ENCODE measurements around the gene PPM1J.

DNA sequence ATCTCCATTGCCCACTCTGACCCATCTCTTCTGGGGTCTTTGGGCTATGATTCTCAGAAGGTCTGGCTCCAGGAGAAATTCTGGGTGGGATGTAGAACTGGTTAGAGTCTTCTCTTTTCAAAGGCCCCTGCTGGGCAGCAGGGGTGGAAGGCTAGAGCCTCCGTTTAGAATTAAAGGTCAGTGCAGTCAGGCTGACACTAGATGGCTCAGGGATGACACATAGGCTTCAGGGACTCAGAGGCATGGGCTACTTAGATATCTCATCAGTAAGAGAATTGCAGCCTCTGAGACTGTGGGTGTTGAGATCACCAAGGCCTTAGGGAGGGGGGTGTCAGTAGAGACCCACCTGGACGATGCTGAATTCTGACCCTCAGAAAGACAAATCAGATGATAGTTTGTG, 12.6 kb upstream of the PPM1J start:
- TF ChIP-seq POLR2A (IDR thresholded peaks at IDR 0.05) = no peak
- TF ChIP-seq, protein P1, sequence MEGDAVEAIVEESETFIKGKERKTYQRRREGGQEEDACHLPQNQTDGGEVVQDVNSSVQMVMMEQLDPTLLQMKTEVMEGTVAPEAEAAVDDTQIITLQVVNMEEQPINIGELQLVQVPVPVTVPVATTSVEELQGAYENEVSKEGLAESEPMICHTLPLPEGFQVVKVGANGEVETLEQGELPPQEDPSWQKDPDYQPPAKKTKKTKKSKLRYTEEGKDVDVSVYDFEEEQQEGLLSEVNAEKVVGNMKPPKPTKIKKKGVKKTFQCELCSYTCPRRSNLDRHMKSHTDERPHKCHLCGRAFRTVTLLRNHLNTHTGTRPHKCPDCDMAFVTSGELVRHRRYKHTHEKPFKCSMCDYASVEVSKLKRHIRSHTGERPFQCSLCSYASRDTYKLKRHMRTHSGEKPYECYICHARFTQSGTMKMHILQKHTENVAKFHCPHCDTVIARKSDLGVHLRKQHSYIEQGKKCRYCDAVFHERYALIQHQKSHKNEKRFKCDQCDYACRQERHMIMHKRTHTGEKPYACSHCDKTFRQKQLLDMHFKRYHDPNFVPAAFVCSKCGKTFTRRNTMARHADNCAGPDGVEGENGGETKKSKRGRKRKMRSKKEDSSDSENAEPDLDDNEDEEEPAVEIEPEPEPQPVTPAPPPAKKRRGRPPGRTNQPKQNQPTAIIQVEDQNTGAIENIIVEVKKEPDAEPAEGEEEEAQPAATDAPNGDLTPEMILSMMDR (IDR thresholded peaks at IDR 0.05) = no peak
- no peak for TF ChIP-seq EP300 (IDR thresholded peaks at IDR 0.05)
